ENCODE measurements around the gene IP6K3. TPM values are rescaled to one million over a fixed set of nuclear protein-coding genes. Genes with fewer than 3 reads are reported as not detected.

Gene IP6K3
- total and polyA plus RNA-seq, 5 experiments from 2014 or later = not detected

DNA sequence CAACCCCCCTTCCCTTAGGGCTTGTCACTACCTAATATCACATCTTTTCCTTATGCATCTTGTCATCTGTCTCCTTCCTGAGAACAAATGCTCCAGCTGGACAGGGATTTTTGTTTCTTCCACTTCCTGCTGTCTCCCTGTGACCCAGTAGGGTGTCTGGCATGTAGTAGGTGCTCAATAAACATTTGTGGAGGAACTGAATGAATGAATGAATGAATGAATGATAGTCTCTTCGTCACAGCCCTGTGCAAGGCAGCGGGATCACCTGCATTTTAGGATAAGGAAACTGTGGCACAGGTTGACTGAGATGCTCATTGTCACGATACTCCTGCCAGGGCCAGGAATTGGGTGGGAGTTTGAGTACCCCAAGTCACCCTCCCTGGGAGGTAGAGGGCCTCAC lies 28.1 kb upstream of the IP6K3 start:
- ATAC-seq = no peak
- POLR2A ChIA-PET = no interaction called here
- Mint-ChIP-seq H3K4me1 (peaks cover 8 to 21% (median 15%) of the 10 kb centered on the region in 4 donors), H3K9me3 (no peaks in the 10 kb centered on the region), H3K27ac (no peak overlapping the region), H3K4me3 (no peak overlapping the region), H3K36me3 (peaks cover 0 to 80% (median 15%) of the 10 kb centered on the region in 3 donors), H3K27me3 (no peaks in the 10 kb centered on the region)
- DNase-seq = no peak

DNA sequence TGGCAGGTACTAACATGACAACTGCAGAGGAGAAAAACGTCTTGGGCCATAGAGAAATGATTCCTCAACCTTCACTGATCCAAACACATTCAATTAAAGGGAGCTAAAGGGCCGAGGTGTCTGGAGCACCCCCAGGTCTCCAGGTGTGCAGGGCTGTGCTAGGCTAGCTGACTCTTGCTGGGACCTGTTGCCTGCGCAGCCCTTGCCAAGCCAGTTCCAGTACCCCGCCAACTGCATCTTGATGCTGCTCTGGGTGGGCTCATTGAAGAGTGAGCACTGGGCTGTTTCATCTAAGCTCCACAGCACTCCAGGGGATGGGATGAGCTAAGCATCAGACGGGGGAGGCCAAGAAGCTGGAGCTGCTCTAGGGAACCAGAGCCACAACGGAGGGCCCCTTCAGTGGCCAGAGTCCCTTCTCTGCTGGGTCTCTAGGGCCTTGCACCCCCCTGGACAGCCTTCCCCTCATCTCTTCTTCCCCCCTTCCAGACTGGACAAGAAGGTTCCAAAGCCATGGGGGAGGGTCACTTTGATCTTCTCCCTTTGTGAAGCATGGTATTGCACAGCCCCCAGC lies 26.3 kb upstream of the IP6K3 start:
- POLR2A ChIA-PET = interaction anchor here (0.5 to 1.3 kb wide), 2 partner anchors 16 to 517 kb away, joined by 3 to 4 read pairs; partner anchors contain the start of gene LEMD2
- Mint-ChIP-seq H3K4me1 (peaks cover 8 to 22% (median 16%) of the 10 kb centered on the region in 4 donors), H3K27ac (peak overlapping the region in 5 of 10 donors; percentile 4 to 70 (median 40)), H3K27me3 (peaks cover 0 to 7% (median 1%) of the 10 kb centered on the region in 5 donors), H3K36me3 (peaks cover 0 to 62% (median 15%) of the 10 kb centered on the region in 3 donors), H3K4me3 (no peak overlapping the region), H3K9me3 (no peaks in the 10 kb centered on the region)
- ATAC-seq = no peak
- DNase-seq = no peak

DNA sequence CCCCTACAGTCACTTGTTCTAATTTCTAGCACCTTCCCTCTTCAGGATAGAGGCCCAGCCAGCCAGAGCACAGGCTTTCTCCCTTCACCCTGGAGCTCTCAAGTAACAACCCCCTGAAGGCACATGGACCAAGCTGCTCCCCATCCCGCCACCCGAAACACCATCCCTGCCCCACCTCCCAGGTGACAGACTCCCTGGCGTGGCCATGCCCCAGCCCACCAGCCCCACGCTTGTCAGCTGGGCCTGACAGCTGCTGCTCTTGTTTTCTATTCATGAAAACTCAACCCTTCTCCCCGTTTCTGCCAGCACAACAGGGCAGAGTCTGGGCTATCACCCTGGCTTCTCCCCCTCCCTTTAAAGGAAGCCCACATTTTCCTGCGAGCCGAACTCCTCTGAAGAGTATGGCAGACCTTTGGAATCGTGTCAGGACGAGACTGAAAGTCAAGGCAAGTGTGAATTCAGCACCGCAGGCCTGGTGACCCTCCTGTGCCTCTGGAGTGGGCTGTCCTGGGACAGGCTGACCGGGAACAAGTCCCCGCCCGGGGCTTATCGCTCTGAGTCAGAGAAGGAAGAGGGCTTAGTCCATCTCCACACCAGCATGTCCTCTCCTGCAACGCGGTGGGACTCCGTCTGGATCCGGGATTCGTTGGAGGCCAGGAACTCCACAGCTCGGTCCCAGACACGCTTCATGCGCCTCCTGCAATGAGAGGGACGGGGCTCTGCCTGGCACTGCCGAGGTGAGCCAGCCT lies 25.6 kb upstream of the IP6K3 start:
- Mint-ChIP-seq H3K36me3 (peaks cover 0 to 55% (median 12%) of the 10 kb centered on the region in 3 donors), H3K27me3 (peaks cover 1 to 9% (median 3%) of the 10 kb centered on the region in 5 donors), H3K4me3 (no peak overlapping the region), H3K27ac (peak overlapping the region in 8 of 10 donors; percentile 19 to 87 (median 66)), H3K4me1 (peaks cover 8 to 22% (median 16%) of the 10 kb centered on the region in 4 donors), H3K9me3 (no peaks in the 10 kb centered on the region)
- DNase-seq (no peak), ATAC-seq (peak in 1 of 2 donors; percentile 18)
- POLR2A ChIA-PET = interaction anchor here (0.5 to 1.7 kb wide), 5 partner anchors 15 to 518 kb away, joined by 3 to 6 read pairs (median 4); partner anchors contain the start of gene LEMD2

DNA sequence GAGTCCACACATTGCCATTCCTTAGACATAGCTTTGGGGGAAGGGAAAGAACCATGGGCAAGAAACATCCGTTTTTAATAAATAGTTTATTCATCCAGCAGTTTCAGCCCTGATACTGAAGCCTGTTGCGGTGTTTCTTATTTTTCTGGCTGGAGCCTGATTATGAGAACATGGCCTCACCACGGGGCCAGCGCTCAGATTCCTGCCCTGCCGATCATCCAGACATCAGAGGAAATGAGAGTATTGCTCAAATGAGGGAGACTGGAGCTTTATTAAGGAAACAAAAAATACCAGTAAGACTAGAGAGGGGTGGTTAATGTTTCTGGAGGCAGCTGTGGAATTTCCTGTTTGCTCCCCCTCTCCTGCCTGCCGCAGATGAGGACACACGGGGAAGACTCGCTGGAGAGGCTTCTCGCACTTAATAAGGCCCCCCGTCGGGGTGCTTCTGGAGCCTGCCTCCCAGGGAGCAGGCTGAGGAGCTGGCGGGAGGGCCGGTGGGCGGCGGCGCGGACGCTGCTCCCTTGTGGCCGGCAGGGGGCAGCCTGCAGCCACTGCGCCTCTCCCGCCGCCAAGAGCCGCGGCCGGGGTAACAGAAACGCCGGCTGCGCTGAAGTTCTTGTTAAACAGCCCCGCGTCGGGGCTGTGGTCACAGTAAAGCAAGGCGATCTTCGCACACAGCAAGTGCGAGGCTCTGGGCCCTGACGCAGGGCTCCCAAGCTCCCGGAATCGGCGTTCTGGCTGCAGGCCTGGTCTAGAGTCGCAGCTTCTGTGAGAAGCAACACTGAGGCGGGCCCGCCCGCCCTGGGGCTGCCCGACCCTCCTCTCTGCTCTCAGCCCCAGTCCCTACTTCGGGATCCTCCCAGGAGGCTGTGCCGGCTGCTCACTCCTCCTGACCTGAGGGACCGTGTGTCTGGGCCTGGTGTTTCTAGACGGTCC lies 24.7 kb upstream of the IP6K3 start:
- peaks cover 1 to 15% (median 12%) of the 10 kb centered on the region in 5 donors for H3K27me3 Mint-ChIP-seq
- peaks cover 8 to 22% (median 16%) of the 10 kb centered on the region in 4 donors for H3K4me1 Mint-ChIP-seq
- H3K36me3 Mint-ChIP-seq = peaks cover 0 to 47% (median 11%) of the 10 kb centered on the region in 3 donors
- peaks cover 0 to 1% (median 0%) of the 10 kb centered on the region in 9 donors for H3K9me3 Mint-ChIP-seq
- peak overlapping the region in 5 of 10 donors; percentile 16 to 87 (median 55) for H3K27ac Mint-ChIP-seq
- peak; percentile 47 to 75 (median 67) for DNase-seq
- POLR2A ChIA-PET = interaction anchor here (0.5 to 1.7 kb wide), 5 partner anchors 16 to 256 kb away, joined by 3 to 7 read pairs (median 5); partner anchors contain the start of gene LEMD2
- ATAC-seq = peak; percentile 79 to 87
- no peak overlapping the region for H3K4me3 Mint-ChIP-seq

DNA sequence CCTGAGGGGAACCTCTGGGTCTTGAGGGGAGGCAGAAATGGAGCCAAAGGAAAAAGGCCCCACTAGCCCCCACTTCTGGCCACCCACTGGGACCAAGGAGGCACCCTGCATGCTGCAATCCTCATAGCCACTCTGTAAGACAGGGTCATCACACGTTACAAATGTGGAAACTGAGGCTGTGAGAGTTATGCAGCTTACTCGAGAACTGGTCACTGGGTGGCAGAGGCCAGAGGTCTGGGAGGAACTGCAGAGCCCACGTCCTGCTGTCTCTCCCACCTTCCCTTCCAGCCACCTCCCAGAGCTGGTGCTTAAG lies 24.1 kb upstream of the IP6K3 start:
- peaks cover 8 to 22% (median 16%) of the 10 kb centered on the region in 4 donors for H3K4me1 Mint-ChIP-seq
- POLR2A ChIA-PET = interaction anchor here (1.7 kb wide), 1 partner anchor 17 kb away, joined by 6 read pairs; no protein-coding TSS in a partner anchor

DNA sequence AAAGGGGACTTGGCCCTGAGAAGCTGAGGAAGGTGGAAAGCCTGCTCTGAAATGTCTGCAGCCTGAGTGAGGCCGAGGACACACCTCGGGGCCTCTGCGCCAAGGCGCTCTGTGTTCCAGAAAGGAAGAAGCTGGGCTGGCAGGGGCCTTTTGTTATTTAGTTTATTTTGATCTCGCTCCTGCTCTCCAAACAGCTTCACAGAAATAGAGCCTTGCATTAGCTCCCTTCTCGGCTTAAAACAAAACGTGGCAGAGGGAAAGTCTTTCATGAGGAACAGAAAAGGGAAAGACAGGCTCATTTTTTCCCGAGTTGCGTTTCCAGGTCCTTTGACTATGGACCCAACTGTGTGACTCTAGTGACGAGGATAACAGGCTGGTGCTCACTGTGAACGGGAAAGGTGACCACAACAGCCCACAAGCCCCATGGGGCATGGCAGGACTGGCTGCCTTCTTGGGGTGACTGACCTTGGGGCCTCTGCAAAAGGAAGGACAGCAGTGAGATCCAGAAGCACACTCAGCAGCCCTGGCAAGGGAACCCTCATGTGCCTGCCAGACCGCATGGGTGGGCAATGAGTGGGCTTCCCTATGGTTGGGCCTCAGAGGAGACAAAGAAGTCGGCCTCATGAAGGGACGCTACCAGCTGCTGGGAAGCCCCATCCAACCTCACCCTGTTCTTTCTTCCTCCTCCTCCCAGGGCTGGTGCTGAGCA lies 23.6 kb upstream of the IP6K3 start:
- peak overlapping the region in 2 of 10 donors; percentile 22 to 48 for H3K27ac Mint-ChIP-seq
- DNase-seq (no peak), ATAC-seq (no peak)
- peaks cover 0 to 1% (median 0%) of the 10 kb centered on the region in 9 donors for H3K9me3 Mint-ChIP-seq
- H3K4me3 Mint-ChIP-seq = peak overlapping the region in 1 of 10 donors; percentile 28
- POLR2A ChIA-PET = interaction anchor here (1.7 kb wide), 1 partner anchor 17 kb away, joined by 6 read pairs; no protein-coding TSS in a partner anchor
- H3K4me1 Mint-ChIP-seq = peaks cover 8 to 22% (median 16%) of the 10 kb centered on the region in 4 donors
- H3K27me3 Mint-ChIP-seq = peaks cover 1 to 23% (median 16%) of the 10 kb centered on the region in 5 donors
- H3K36me3 Mint-ChIP-seq = peaks cover 0 to 37% (median 4%) of the 10 kb centered on the region in 3 donors

More for the DNA sequence above, 24.1 kb upstream of the IP6K3 start:
- ATAC-seq (no peak), DNase-seq (no peak)
- no peak overlapping the region for H3K4me3 Mint-ChIP-seq
- H3K27me3 Mint-ChIP-seq = peaks cover 1 to 18% (median 13%) of the 10 kb centered on the region in 5 donors
- peak overlapping the region in 2 of 10 donors; percentile 48 to 55 for H3K27ac Mint-ChIP-seq
- peaks cover 0 to 1% (median 0%) of the 10 kb centered on the region in 9 donors for H3K9me3 Mint-ChIP-seq
- H3K36me3 Mint-ChIP-seq = peaks cover 0 to 40% (median 8%) of the 10 kb centered on the region in 3 donors

DNA sequence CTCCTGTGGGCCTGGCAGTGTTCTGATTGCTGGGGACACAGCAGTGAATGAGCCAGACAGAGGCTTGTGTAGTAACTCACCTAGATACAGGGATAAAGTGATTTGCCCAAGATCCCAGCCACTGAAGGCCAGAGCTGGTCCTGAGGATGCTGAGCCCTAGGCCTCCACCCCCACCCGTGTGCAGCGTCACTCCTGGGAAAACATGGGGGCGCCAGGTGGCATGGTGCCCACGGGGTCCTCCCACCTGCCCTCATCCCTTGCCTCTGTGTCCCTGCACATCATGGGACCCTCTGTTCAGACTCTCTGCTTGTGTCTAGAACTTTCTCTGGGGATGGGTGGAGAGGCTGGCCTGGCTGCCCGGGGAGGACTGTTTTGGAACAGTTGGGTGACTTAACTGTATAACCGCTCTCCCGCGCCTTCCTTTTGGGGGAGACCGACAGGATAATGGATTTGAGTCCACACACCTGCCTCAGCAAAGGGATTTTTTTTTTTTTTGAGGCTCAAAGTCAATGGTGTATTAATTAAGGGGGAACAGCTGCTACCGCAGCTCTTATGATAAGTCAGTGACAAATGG lies 22.6 kb upstream of the IP6K3 start:
- ATAC-seq = no peak

DNA sequence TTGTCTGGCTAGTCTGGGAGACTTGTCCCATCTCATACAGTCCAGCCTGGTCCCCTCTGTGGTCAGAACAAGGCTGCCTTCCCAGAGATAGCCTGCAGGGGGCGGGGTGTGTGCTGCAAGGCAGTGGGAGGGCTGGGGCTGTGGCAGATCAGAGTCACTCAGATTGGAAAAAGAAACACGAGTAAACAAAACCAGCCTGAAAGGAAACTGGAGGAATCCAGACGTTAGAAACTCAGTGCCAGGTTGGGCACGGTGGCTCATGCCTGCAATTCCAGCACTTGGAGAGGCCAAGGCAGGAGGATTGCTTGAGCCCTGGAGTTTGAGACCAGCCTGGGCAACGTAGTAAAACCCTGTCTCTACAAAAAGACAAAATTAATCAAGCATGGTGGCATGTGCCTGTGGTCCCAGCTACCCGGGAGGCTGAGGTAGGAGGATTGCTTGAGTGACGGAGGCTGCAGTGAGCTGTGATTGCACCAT lies 22.0 kb upstream of the IP6K3 start:
- Mint-ChIP-seq H3K36me3 (peaks cover 0 to 21% (median 0%) of the 10 kb centered on the region in 3 donors), H3K9me3 (peaks cover 0 to 1% (median 0%) of the 10 kb centered on the region in 9 donors), H3K4me1 (peaks cover 8 to 22% (median 16%) of the 10 kb centered on the region in 4 donors), H3K27me3 (peaks cover 1 to 37% (median 16%) of the 10 kb centered on the region in 5 donors), H3K4me3 (no peak overlapping the region), H3K27ac (peak overlapping the region in 1 of 10 donors; percentile 68)
- DNase-seq (peak; percentile 39 to 84 (median 60)), ATAC-seq (peak; percentile 61 to 67)
- POLR2A ChIA-PET = no interaction called here

More for the DNA sequence above, 22.6 kb upstream of the IP6K3 start:
- Mint-ChIP-seq H3K4me1 (peaks cover 8 to 22% (median 16%) of the 10 kb centered on the region in 4 donors), H3K9me3 (peaks cover 0 to 1% (median 0%) of the 10 kb centered on the region in 9 donors), H3K4me3 (no peak overlapping the region), H3K36me3 (peaks cover 0 to 28% (median 0%) of the 10 kb centered on the region in 3 donors), H3K27ac (no peak overlapping the region), H3K27me3 (peaks cover 1 to 30% (median 16%) of the 10 kb centered on the region in 5 donors)
- no peak for DNase-seq
- POLR2A ChIA-PET = no interaction called here

DNA sequence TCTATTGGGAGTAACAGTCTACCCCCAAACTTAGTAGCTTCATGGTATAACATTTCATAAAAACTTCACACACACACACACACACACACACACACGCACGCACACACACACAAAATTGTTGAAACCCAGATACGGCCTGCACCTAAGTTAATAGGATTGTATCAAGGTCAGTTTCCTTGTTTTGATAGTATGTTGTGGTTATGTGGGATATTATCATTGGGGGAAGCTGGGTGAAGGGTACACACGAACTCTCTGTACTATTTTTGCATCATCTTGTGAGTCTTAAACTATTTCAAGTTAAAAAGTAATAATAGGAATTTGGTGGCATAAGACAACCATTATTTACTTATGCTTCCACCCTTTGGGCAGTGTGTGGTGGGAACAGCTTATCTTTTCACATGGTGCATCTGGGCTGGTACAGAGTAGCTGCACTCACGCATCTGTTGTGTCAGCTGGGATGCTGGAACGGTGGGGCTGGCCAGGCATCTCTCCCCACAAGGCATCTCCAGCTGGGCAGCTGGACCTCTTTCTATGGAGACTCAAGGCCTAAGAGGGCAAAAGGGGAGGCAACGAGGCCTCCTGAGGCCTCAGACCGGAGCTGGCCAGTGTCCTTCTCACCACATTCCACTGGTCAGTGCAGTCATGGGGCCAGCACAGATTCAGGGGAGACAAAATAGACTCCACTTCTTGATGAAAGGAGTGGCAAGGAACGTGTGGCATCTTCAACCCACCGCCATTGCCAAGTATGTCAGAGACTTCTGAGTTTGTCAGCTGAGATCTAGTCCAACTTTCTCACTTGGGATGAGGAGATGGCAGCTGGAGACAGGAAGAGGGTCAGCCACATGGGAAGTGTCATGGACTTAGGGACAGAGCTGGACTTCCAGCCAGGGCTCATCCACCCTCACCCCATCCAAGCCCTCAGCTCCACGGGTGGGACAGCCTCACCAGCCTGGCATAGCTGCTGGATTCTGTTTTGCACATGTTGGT lies 20.5 kb upstream of the IP6K3 start:
- no peak for ATAC-seq
- peaks cover 5 to 17% (median 10%) of the 10 kb centered on the region in 4 donors for H3K4me1 Mint-ChIP-seq
- peaks cover 0 to 6% (median 0%) of the 10 kb centered on the region in 3 donors for H3K36me3 Mint-ChIP-seq
- H3K9me3 Mint-ChIP-seq = peaks cover 0 to 1% (median 0%) of the 10 kb centered on the region in 9 donors
- DNase-seq = no peak
- H3K27ac Mint-ChIP-seq = no peak overlapping the region
- H3K27me3 Mint-ChIP-seq = peaks cover 2 to 40% (median 17%) of the 10 kb centered on the region in 5 donors
- H3K4me3 Mint-ChIP-seq = no peak overlapping the region
- POLR2A ChIA-PET = interaction anchor here (0.8 kb wide), 1 partner anchor 9 kb away, joined by 3 read pairs; no protein-coding TSS in a partner anchor

DNA sequence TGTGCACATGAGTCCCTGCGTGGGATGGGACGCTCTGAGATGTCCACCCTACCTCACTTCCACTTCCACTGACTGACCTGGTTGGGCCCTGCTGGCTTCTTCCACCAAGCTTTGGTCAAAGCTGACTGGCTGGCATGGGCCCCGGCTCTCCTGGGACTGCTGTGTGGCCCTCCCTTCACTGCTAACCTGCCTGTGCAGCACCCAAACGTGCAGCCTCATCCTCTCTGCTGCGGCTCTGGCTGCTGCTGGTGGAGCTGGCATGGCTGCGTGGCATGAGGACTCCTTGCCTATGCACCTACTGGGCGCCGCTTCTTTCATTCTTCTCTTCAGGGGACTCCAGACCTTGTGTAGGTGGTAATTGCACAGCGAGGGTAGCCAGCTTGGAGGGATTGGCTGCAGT lies 18.7 kb upstream of the IP6K3 start:
- Mint-ChIP-seq H3K27ac (no peak overlapping the region), H3K36me3 (peaks cover 0 to 2% (median 0%) of the 10 kb centered on the region in 3 donors), H3K27me3 (peaks cover 2 to 40% (median 19%) of the 10 kb centered on the region in 5 donors), H3K4me3 (no peak overlapping the region), H3K9me3 (peaks cover 0 to 1% (median 0%) of the 10 kb centered on the region in 9 donors), H3K4me1 (peaks cover 0 to 17% (median 5%) of the 10 kb centered on the region in 4 donors)
- DNase-seq = no peak
- ATAC-seq = no peak
- POLR2A ChIA-PET = interaction anchor here (0.7 kb wide), 1 partner anchor 65 kb away, joined by 3 read pairs; no protein-coding TSS in a partner anchor
